SK-N-SH (cell line): ENCODE measurements around the gene PDE4D. TPM values are rescaled to one million over a fixed set of nuclear protein-coding genes. Genes with fewer than 3 reads are reported as not detected.

Experiments
- CTCF ChIA-PET: fragments of 300-600, 350-600 bp; formaldehyde crosslinking; extraction: SDS; loops from one replicate; lab custom pipeline; 2021; lab: Yijun Ruan, JAX
- POLR2A ChIA-PET: fragments of 350-600 bp; sonication (Branson Sonifier 250); formaldehyde crosslinking; extraction: SDS; loops from one replicate; lab custom pipeline; 2020; ENCODE audit warnings: antibody characterized with exemption, inconsistent platforms; lab: Yijun Ruan, JAX
- DNase-seq: peaks from one replicate; pipeline ENCODE4 v3.0.0; 2012
- H2AFZ ChIP-seq: fragments of 200-600 bp; sonication (generic); 2 replicates; pipeline ENCODE4 v1.8.1; 2016; ENCODE audit warnings: antibody characterized with exemption, mild to moderate bottlenecking, low read depth
- H3F3A ChIP-seq: fragments of 200-600 bp; sonication (generic); replicated peaks from 2 replicates; pipeline ENCODE3; 2016; ENCODE audit warnings: antibody characterized with exemption, mild to moderate bottlenecking; ENCODE audit not compliant: insufficient read depth
- H3K27ac ChIP-seq, 2 experiments: fragments of 200-500 bp in 1 of 2; fragments of 200-600 bp in 1 of 2; sonication (Bioruptor generic) in 1 of 2; sonication (generic), shearing (Covaris generic) in 1 of 2; 2 replicates each; pipeline versions ENCODE4 v1.5.1 to v1.6.1; 2014 to 2016; ENCODE audit warnings: low read depth in 2 of 2, inconsistent platforms in 1 of 2, low read length in 1 of 2, mild to moderate bottlenecking in 1 of 2, mixed read lengths in 1 of 2
- H3K27me3 ChIP-seq: fragments of 200-600 bp; sonication (generic), shearing (Covaris generic); 2 replicates; pipeline ENCODE4 v1.6.1; 2016; ENCODE audit warnings: mixed run types; ENCODE audit not compliant: insufficient read depth
- H3K36me3 ChIP-seq, 2 experiments: fragments of 200-500 bp in 1 of 2; fragments of 200-600 bp in 1 of 2; sonication (Bioruptor generic) in 1 of 2; sonication (generic) in 1 of 2; replicated peaks in 1 of 2; 2 replicates each; pipeline versions ENCODE3 to v1.5.1; 2014 to 2016; ENCODE audit warnings: low read length in 1 of 2, mild to moderate bottlenecking in 1 of 2; ENCODE audit not compliant: insufficient read depth in 2 of 2, control insufficient read depth in 1 of 2
- H3K4me1 ChIP-seq, 2 experiments: fragments of 200-500 bp in 1 of 2; fragments of 200-600 bp in 1 of 2; sonication (Bioruptor generic) in 1 of 2; sonication (generic), shearing (Covaris generic) in 1 of 2; 2 replicates each; pipeline versions ENCODE4 v1.5.1 to v1.6.1; 2014 to 2016; ENCODE audit warnings: low read depth in 1 of 2, low read length in 1 of 2, mixed run types in 1 of 2; ENCODE audit not compliant: insufficient read depth in 2 of 2, control insufficient read depth in 1 of 2
- H3K4me2 ChIP-seq: fragments of 200-600 bp; sonication (generic), shearing (Covaris generic); 2 replicates; pipeline ENCODE4 v1.6.1; 2017; ENCODE audit warnings: mixed run types
- H3K4me3 ChIP-seq, 2 experiments: fragments of 200-500 bp in 1 of 2; fragments of 200-600 bp in 1 of 2; sonication (Bioruptor generic) in 1 of 2; sonication (generic), shearing (Covaris generic) in 1 of 2; 2 replicates each; pipeline versions ENCODE4 v1.5.1 to v1.8.1; 2014 to 2016; ENCODE audit warnings: low read depth in 2 of 2, inconsistent platforms in 1 of 2, low read length in 1 of 2, mild to moderate bottlenecking in 1 of 2, mixed read lengths in 1 of 2, moderate library complexity in 1 of 2
- H3K79me2 ChIP-seq: fragments of 200-600 bp; sonication (generic); 2 replicates; pipeline ENCODE4 v1.8.1; 2017; ENCODE audit warnings: mild to moderate bottlenecking; ENCODE audit not compliant: insufficient read depth
- H3K9ac ChIP-seq: fragments of 200-600 bp; sonication (generic); 2 replicates; pipeline ENCODE4 v1.6.1; 2017; ENCODE audit warnings: mixed run types
- H3K9me2 ChIP-seq: fragments of 200-600 bp; sonication (generic); 2 replicates; pipeline ENCODE4 v1.6.1; 2017; ENCODE audit warnings: mixed run types
- H3K9me3 ChIP-seq: fragments of 200-600 bp; sonication (generic); 2 replicates; pipeline ENCODE4 v1.6.1; 2017; ENCODE audit warnings: mixed run types, mild to moderate bottlenecking, moderate library complexity
- H4K20me1 ChIP-seq: fragments of 200-600 bp; sonication (generic); 2 replicates; pipeline ENCODE4 v1.6.1; 2017; ENCODE audit warnings: mild to moderate bottlenecking, mixed run types; ENCODE audit not compliant: insufficient read depth
- CHD2 ChIP-seq: fragments of 150-350 bp; IDR thresholded peaks from 2 replicates; pipeline ENCODE4 v1.6.1; 2018; ENCODE audit warnings: low read length; ENCODE audit not compliant: partially characterized antibody
- ELF1 ChIP-seq: IDR thresholded peaks from 2 replicates; pipeline ENCODE4 v1.4.0; 2012
- FOSL2 ChIP-seq: IDR thresholded peaks from 2 replicates; pipeline ENCODE4 v1.4.0; 2012; ENCODE audit warnings: low read depth, mild to moderate bottlenecking, moderate library complexity, borderline replicate concordance
- FOXJ3 ChIP-seq: sonication (generic); formaldehyde crosslinking; IDR thresholded peaks from 2 replicates; pipeline ENCODE4 v1.5.1; 2020; ENCODE audit warnings: mild to moderate bottlenecking, missing genetic modification reagents
- FOXM1 ChIP-seq: IDR thresholded peaks from 2 replicates; pipeline ENCODE4 v1.4.0; 2012; ENCODE audit warnings: low read depth, mild to moderate bottlenecking
- GABPA ChIP-seq: IDR thresholded peaks from 2 replicates; pipeline ENCODE4 v1.4.0; 2012; ENCODE audit warnings: low read depth, mild to moderate bottlenecking
- NFIC ChIP-seq: IDR thresholded peaks from 2 replicates; pipeline ENCODE4 v1.4.0; 2012; ENCODE audit warnings: borderline replicate concordance
- POLR2AphosphoS5 ChIP-seq: IDR thresholded peaks from 2 replicates; pipeline ENCODE4 v1.6.1; 2012; ENCODE audit warnings: low read depth, low read length
- RAD21 ChIP-seq: IDR thresholded peaks from 2 replicates; pipeline ENCODE4 v1.6.1; 2012; ENCODE audit warnings: mild to moderate bottlenecking, low read length
- RCOR1 ChIP-seq: fragments of 150-350 bp; IDR thresholded peaks from 2 replicates; pipeline ENCODE4 v1.6.1; 2017; ENCODE audit warnings: antibody characterized with exemption, low read length
- YY1 ChIP-seq: IDR thresholded peaks from 2 replicates; pipeline ENCODE4 v1.4.0; 2012; ENCODE audit warnings: low read depth, mild to moderate bottlenecking
- WGBS: methylation state at CpG from one replicate; pipeline ENCODE4 v1.1.6; 2017; ENCODE audit warnings: low lambda C conversion rate; 5-methylcytosine and 5-hydroxymethylcytosine counted together
- polyA plus RNA-seq, 3 experiments: library from polyadenylated mRNA; depleted of rRNA; stranded (reverse); fragments of >200 nt; gene quantifications; 2 replicates each; pipeline ENCODE4 v1.2.3, GENCODE V29; 2012
- TF ChIP-seq, protein P1 (sequence below): IDR thresholded peaks from 2 replicates; pipeline ENCODE4 v1.4.0; 2012; ENCODE audit warnings: low read depth, borderline replicate concordance
- TF ChIP-seq, protein P2 (sequence below): IDR thresholded peaks from 2 replicates; pipeline ENCODE4; 2012
- TF ChIP-seq, protein P3 (sequence below): IDR thresholded peaks from 2 replicates; pipeline ENCODE4 v1.6.1; 2012; ENCODE audit warnings: mild to moderate bottlenecking, low read depth, low read length, moderate library complexity
- TF ChIP-seq, protein P4 (sequence below): fragments of 150-350 bp; IDR thresholded peaks from 2 replicates; pipeline ENCODE4 v1.6.1; 2017; ENCODE audit warnings: antibody characterized with exemption, low read length, low read depth, borderline replicate concordance

PDE4D gene
- polyA plus RNA-seq, 1 of the 3 experiments (the other 2 are of a cell fraction): 2.4 TPM

DNA sequence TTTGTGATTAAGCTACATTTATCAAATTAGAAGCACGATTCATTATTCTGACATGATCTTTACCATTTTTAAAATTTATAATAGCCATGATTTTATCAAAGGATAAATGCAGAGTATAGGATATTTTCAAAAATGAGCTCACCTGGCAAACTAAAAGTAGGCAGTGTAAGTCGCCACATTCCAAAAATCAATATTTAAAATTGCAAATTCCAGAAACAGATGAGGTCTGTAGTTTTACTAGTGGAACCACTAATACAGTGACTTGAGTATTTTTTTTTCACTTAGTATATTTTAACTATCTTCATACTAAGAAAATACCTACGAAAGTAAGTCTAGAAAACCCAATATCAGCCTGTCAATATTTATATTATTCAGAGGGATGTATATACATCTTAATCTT lies 164.2 kb downstream of the PDE4D start:
- Histone ChIP-seq H3K9me3 (no peaks in the 10 kb centered on the region), H3K27ac (no peak overlapping the region), H3K9ac (no peak overlapping the region), H3K27me3 (no peaks in the 10 kb centered on the region), H3K4me1 (peaks cover 0 to 3% of the 10 kb centered on the region in 2 experiments; a peak in 2 of 4 replicates), H3K4me3 (no peak overlapping the region), H4K20me1 (no peaks in the 10 kb centered on the region), H3F3A (no peaks in the 10 kb centered on the region), H3K36me3 (no peaks in the 10 kb centered on the region), H2AFZ (no peak overlapping the region), H3K9me2 (no peaks in the 10 kb centered on the region), H3K4me2 (no peak overlapping the region), H3K79me2 (no peaks in the 10 kb centered on the region)
- no peak for DNase-seq
- ChIA-PET POLR2A (no interaction called here), CTCF (interaction anchor here (0.7 to 1.7 kb wide), 2 partner anchors 57 to 339 kb away, joined by 4 read pairs; no protein-coding TSS in a partner anchor)
- 96% methylated on average over 3 of the region's 3 CpGs for WGBS
- TF ChIP-seq FOXM1 (no peak), FOSL2 (no peak), FOXJ3 (no peak), RAD21 (no peak), POLR2AphosphoS5 (no peak), ELF1 (no peak), GABPA (no peak), YY1 (no peak), NFIC (no peak), CHD2 (no peak), RCOR1 (no peak)
- TF ChIP-seq, protein P1, sequence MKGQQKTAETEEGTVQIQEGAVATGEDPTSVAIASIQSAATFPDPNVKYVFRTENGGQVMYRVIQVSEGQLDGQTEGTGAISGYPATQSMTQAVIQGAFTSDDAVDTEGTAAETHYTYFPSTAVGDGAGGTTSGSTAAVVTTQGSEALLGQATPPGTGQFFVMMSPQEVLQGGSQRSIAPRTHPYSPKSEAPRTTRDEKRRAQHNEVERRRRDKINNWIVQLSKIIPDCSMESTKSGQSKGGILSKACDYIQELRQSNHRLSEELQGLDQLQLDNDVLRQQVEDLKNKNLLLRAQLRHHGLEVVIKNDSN: no peak
- TF ChIP-seq, protein P2, sequence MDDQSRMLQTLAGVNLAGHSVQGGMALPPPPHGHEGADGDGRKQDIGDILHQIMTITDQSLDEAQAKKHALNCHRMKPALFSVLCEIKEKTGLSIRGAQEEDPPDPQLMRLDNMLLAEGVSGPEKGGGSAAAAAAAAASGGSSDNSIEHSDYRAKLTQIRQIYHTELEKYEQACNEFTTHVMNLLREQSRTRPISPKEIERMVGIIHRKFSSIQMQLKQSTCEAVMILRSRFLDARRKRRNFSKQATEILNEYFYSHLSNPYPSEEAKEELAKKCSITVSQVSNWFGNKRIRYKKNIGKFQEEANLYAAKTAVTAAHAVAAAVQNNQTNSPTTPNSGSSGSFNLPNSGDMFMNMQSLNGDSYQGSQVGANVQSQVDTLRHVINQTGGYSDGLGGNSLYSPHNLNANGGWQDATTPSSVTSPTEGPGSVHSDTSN: no peak
- TF ChIP-seq, protein P3, sequence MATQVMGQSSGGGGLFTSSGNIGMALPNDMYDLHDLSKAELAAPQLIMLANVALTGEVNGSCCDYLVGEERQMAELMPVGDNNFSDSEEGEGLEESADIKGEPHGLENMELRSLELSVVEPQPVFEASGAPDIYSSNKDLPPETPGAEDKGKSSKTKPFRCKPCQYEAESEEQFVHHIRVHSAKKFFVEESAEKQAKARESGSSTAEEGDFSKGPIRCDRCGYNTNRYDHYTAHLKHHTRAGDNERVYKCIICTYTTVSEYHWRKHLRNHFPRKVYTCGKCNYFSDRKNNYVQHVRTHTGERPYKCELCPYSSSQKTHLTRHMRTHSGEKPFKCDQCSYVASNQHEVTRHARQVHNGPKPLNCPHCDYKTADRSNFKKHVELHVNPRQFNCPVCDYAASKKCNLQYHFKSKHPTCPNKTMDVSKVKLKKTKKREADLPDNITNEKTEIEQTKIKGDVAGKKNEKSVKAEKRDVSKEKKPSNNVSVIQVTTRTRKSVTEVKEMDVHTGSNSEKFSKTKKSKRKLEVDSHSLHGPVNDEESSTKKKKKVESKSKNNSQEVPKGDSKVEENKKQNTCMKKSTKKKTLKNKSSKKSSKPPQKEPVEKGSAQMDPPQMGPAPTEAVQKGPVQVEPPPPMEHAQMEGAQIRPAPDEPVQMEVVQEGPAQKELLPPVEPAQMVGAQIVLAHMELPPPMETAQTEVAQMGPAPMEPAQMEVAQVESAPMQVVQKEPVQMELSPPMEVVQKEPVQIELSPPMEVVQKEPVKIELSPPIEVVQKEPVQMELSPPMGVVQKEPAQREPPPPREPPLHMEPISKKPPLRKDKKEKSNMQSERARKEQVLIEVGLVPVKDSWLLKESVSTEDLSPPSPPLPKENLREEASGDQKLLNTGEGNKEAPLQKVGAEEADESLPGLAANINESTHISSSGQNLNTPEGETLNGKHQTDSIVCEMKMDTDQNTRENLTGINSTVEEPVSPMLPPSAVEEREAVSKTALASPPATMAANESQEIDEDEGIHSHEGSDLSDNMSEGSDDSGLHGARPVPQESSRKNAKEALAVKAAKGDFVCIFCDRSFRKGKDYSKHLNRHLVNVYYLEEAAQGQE: no peak
- TF ChIP-seq, protein P4, sequence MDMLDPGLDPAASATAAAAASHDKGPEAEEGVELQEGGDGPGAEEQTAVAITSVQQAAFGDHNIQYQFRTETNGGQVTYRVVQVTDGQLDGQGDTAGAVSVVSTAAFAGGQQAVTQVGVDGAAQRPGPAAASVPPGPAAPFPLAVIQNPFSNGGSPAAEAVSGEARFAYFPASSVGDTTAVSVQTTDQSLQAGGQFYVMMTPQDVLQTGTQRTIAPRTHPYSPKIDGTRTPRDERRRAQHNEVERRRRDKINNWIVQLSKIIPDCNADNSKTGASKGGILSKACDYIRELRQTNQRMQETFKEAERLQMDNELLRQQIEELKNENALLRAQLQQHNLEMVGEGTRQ: no peak
